Keratinocyte (primary cell): ENCODE measurements around the gene GJA3. TPM values are rescaled to one million over a fixed set of nuclear protein-coding genes. Genes with fewer than 3 reads are reported as not detected.

ENCODE experiments used
- DNase-seq: peaks from one replicate; pipeline ENCODE4 v3.0.0-alpha.2; 2011; ENCODE audit warnings: low read depth, missing footprints, low spot score
- FAIRE-seq: peaks from 2 replicates; lab custom pipeline; 2011; peaks lifted over from hg19 to GRCh38; lab: Jason Lieb, UNC
- H2AFZ ChIP-seq: 2 replicates; pipeline ENCODE4 v1.6.0; 2012; ENCODE audit warnings: low read length, control low read depth, inconsistent platforms; ENCODE audit not compliant: control insufficient read depth
- H3K27ac ChIP-seq: 2 replicates; pipeline ENCODE4 v1.5.1; 2011; ENCODE audit warnings: low read length; ENCODE audit not compliant: control insufficient read depth, insufficient read depth
- H3K27me3 ChIP-seq: 3 replicates; pipeline ENCODE4 v1.6.0; 2011; ENCODE audit warnings: low read length; ENCODE audit not compliant: control insufficient read depth, insufficient read depth; ENCODE audit errors: extremely low read depth
- H3K36me3 ChIP-seq, 2 experiments: 2 replicates in 1 of 2; 3 replicates in 1 of 2; pipeline ENCODE4 v1.5.1; 2011; ENCODE audit warnings: low read length in 2 of 2, mild to moderate bottlenecking in 1 of 2; ENCODE audit not compliant: control insufficient read depth in 2 of 2, insufficient read depth in 2 of 2; ENCODE audit errors: extremely low read depth in 1 of 2
- H3K4me1 ChIP-seq: 3 replicates; pipeline ENCODE4 v1.5.1; 2011; ENCODE audit warnings: low read length; ENCODE audit not compliant: control insufficient read depth, insufficient read depth; ENCODE audit errors: extremely low read depth
- H3K4me2 ChIP-seq: 3 replicates; pipeline ENCODE4 v1.6.0; 2011; ENCODE audit warnings: low read depth, low read length; ENCODE audit not compliant: control insufficient read depth, insufficient read depth; ENCODE audit errors: extremely low read depth
- H3K4me3 ChIP-seq, 3 experiments: fragments of 200-600 bp in 1 of 3; sonication (generic) in 1 of 3; 2 replicates in 2 of 3; 3 replicates in 1 of 3; pipeline ENCODE4 v1.5.1; 2011 to 2016; ENCODE audit warnings: low read length in 3 of 3, mild to moderate bottlenecking in 3 of 3, control low read depth in 2 of 3, inconsistent platforms in 1 of 3, low read depth in 1 of 3, mixed read lengths in 1 of 3, mixed run types in 1 of 3, moderate library complexity in 1 of 3; ENCODE audit not compliant: control insufficient read depth in 2 of 3, insufficient read depth in 2 of 3; ENCODE audit errors: extremely low read depth in 1 of 3
- H3K79me2 ChIP-seq: 2 replicates; pipeline ENCODE4 v1.6.0; 2012; ENCODE audit warnings: low read length; ENCODE audit not compliant: control insufficient read depth, insufficient read depth
- H3K9ac ChIP-seq: 3 replicates; pipeline ENCODE4 v1.6.0; 2011; ENCODE audit warnings: low read length; ENCODE audit not compliant: control insufficient read depth, insufficient read depth; ENCODE audit errors: extremely low read depth
- H3K9me1 ChIP-seq: 3 replicates; pipeline ENCODE4 v1.6.0; 2011; ENCODE audit warnings: low read length; ENCODE audit not compliant: control insufficient read depth, insufficient read depth; ENCODE audit errors: extremely low read depth
- H3K9me3 ChIP-seq: 2 replicates; pipeline ENCODE4 v1.5.1; 2012; ENCODE audit warnings: low read depth, low read length; ENCODE audit not compliant: control insufficient read depth
- H4K20me1 ChIP-seq: 3 replicates; pipeline ENCODE4 v1.6.0; 2011; ENCODE audit warnings: low read length; ENCODE audit not compliant: control insufficient read depth, insufficient read depth; ENCODE audit errors: extremely low read depth
- EZH2 ChIP-seq: IDR thresholded peaks from one replicate; pipeline ENCODE4 v1.6.1; 2012; ENCODE audit warnings: inconsistent platforms, mild to moderate bottlenecking, low read length, moderate library complexity
- dilution Hi-C: fragments of 300-500 bp; cut with MboI; formaldehyde crosslinking; loops from one replicate; pipeline ENCODE4 v1.7.0; 2020; ENCODE audit warnings: low sequenced_read_pairs; ENCODE audit not compliant: extremely low pct_ligation_motif_present
- polyA plus RNA-seq, 5 experiments: library from polyadenylated mRNA; depleted of rRNA in 3 of 5; stranded (reverse) in 3 of 5; stranded (forward) in 1 of 5; unstranded in 1 of 5; fragments of >200 nt; gene quantifications; 1 replicate in 1 of 5; 2 replicates in 3 of 5; 3 replicates in 1 of 5; pipeline versions ENCODE4 v1.2.1 to v1.2.3, GENCODE V29; 2011 to 2012; ENCODE audit warnings: missing spikeins in 2 of 5, low read depth in 1 of 5, low replicate concordance in 1 of 5
- TF ChIP-seq, protein P1 (sequence below), 3 experiments: IDR thresholded peaks in 1 of 3; conservative IDR thresholded peaks in 1 of 3; optimal IDR thresholded peaks in 1 of 3; 2 replicates in 2 of 3; 3 replicates in 1 of 3; pipeline versions ENCODE3 to v1.5.1; 2011; ENCODE audit warnings: low read length in 3 of 3, mild to moderate bottlenecking in 3 of 3, moderate library complexity in 2 of 3, control low read depth in 1 of 3, inconsistent platforms in 1 of 3; ENCODE audit not compliant: insufficient read depth in 2 of 3; ENCODE audit errors: extremely low read depth in 1 of 3

GJA3 gene
- polyA plus RNA-seq, 1 donor (not counting 4 experiments of a cell fraction or from before 2014, with no cell fraction given): 0.09 TPM

DNA sequence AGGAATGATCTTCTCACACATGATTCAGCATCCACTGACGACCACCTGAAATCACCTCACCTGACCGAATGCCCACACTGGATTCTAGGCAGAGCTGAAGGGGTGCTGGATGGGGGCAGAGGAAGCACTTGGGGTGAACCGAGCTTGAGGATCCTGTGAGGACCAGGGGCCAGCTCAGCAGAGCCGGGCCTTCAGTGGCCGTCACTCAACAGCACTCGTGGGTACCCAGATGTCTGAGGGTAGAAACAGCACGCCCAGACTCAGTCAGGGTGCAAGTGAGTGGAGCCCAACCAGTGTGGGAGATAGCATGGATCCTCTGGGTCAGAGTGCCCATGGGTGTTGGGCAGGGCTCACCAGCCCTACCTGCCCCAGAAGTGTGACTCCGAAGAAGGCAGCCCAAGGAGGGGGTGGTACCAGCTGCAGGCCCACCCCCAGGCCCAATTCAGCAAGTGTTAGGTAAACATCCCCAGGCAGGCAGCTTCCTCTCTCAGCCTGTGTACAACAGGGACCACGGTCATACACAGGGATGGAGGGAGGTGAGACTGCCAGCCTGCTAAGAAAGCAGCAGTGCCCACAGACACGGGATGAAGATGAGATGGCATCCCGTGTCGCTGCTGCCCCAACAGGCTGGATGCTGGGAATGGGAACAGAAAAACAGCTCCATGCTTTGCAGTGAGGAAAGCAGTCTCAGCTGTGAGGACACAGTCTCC lies 16.6 kb downstream of the GJA3 start:
- Histone ChIP-seq H2AFZ (no peak overlapping the region), H3K27me3 (peaks cover 59% of the 10 kb centered on the region)
- no peak for FAIRE-seq

DNA sequence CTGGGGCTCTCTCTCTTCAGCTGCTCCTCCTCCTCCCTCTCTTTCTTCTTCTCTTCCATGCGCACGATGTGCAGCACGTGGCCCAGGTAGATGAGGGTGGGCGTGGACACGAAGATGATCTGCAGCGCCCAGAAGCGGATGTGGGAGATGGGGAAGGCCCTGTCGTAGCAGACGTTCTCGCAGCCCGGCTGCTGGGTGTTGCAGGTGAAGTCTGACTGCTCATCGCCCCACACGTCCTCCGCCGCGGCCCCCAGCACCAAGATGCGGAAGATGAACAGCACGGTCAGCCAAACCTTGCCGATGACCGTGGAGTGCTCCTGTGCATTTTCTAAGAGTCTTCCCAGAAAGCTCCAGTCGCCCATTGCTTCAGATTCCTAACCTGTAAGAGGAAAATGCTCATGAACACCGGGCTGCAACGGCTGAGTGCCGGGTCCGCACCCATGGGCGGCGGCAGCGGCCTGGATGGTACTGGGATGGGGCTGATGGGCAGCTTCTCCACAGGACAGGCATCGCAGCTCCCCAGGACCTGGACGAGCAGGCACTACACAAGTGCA lies 17.8 kb downstream of the GJA3 start:
- H3K4me1 ChIP-seq: no peaks in the 10 kb centered on the region
- H3K9ac ChIP-seq: no peak overlapping the region
- no peaks in the 10 kb centered on the region for H3K9me1 ChIP-seq
- H3K27ac ChIP-seq: no peak overlapping the region
- no peak overlapping the region for H3K4me2 ChIP-seq
- no peak overlapping the region for H3K4me3 ChIP-seq
- no peaks in the 10 kb centered on the region for H3K79me2 ChIP-seq
- no peaks in the 10 kb centered on the region for H3K36me3 ChIP-seq
- no peaks in the 10 kb centered on the region for H3K9me3 ChIP-seq
- DNase-seq (no peak), FAIRE-seq (no peak)
- peaks cover 66% of the 10 kb centered on the region for H3K27me3 ChIP-seq
- H2AFZ ChIP-seq: no peak overlapping the region
- no peak for TF ChIP-seq EZH2
- TF ChIP-seq, protein P1, sequence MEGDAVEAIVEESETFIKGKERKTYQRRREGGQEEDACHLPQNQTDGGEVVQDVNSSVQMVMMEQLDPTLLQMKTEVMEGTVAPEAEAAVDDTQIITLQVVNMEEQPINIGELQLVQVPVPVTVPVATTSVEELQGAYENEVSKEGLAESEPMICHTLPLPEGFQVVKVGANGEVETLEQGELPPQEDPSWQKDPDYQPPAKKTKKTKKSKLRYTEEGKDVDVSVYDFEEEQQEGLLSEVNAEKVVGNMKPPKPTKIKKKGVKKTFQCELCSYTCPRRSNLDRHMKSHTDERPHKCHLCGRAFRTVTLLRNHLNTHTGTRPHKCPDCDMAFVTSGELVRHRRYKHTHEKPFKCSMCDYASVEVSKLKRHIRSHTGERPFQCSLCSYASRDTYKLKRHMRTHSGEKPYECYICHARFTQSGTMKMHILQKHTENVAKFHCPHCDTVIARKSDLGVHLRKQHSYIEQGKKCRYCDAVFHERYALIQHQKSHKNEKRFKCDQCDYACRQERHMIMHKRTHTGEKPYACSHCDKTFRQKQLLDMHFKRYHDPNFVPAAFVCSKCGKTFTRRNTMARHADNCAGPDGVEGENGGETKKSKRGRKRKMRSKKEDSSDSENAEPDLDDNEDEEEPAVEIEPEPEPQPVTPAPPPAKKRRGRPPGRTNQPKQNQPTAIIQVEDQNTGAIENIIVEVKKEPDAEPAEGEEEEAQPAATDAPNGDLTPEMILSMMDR (optimal IDR thresholded peaks at IDR 0.05 in 1 of 3, IDR thresholded peaks at IDR 0.05 in 1 of 3, conservative IDR thresholded peaks at IDR 0.05 in 1 of 3; ENCODE audit: extremely low read depth in 1 of 3, insufficient read depth in 2 of 3, low read length in 3 of 3): no peak
- dilution Hi-C loops: no loop called here
- no peaks in the 10 kb centered on the region for H4K20me1 ChIP-seq

More for the DNA sequence above, 16.6 kb downstream of the GJA3 start:
- Histone ChIP-seq H3K36me3 (no peaks in the 10 kb centered on the region), H3K4me3 (no peak overlapping the region), H4K20me1 (no peaks in the 10 kb centered on the region), H3K79me2 (no peaks in the 10 kb centered on the region), H3K9ac (no peak overlapping the region), H3K9me1 (no peaks in the 10 kb centered on the region), H3K4me1 (no peaks in the 10 kb centered on the region), H3K9me3 (no peaks in the 10 kb centered on the region), H3K4me2 (no peak overlapping the region), H3K27ac (no peak overlapping the region)
- no peak for DNase-seq
- dilution Hi-C loops: no loop called here
- TF ChIP-seq, protein P1 (optimal IDR thresholded peaks at IDR 0.05 in 1 of 3, IDR thresholded peaks at IDR 0.05 in 1 of 3, conservative IDR thresholded peaks at IDR 0.05 in 1 of 3; ENCODE audit: extremely low read depth in 1 of 3, insufficient read depth in 2 of 3, low read length in 3 of 3): no peak
- no peak for TF ChIP-seq EZH2
